ENCODE results near the gene IFT25.
"Not testable (repeated sequence)": the region's sequence is repeated elsewhere in the genome, so short reads cannot be mapped to it uniquely, and the experiment has no call there.

IFT25 gene

DNA sequence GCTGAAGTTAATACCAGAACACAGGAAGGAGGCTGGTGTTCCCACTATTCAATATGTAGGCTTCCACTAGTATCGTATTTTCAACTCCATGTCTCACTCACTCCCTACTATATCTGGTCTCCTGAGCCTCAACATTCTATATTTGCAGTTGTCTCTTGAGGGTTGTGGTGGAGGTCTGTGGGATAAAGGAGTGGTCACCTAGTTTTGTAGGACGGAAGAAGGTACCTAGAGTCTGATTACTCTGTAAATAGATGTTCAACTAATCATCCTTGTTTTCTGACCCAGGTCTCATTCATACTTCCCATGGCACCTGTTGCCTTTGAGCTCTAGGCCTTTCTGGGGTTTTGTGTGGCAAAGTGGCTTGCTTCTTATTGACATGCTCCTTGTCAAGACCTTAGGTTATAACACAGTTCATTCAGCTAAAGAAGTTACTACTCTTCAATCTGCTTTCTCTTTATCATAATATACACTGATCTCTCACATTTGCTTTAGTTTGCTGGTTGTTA, 18.1 kb downstream of the IFT25 start:
- DNase-seq = no peak

DNA sequence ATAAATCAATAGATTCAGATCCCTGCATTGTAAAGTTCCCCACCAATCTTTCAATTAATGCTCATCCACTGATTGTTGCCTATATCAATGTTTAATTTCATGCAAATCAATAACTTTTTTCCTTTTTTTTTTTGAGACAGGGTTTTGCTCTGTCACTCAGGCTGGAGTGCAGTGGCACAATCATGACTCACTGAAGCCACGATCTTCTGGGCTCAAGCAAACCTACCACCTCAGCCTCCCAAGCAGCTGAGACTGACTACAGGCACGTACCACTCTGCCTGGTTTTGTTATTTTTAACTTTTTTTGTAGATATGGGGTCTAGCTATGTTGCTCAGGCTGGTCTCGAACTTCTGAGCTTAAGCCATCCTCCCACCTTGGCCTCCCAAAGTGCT, 25.8 kb downstream of the IFT25 start:
- no peak for DNase-seq

DNA sequence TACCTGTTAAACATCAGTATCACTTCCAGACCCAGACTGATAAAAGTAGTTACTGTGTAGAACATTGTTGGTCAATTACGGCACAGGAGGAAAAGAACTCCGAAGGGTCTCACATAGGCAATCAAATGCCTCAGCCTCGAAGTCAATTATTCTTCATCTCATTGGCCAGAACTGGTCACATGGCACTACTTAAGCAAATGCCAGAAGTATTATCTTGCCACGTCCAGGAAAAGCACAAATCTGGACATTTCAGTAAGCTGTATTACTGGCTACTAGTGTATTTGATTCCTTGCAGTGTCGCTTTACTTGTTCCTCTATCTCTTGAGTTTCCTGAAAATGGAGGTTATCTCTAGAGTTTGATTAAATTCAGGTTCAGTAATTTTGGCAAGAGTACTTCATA, 27.2 kb downstream of the IFT25 start:
- no peak for DNase-seq

DNA sequence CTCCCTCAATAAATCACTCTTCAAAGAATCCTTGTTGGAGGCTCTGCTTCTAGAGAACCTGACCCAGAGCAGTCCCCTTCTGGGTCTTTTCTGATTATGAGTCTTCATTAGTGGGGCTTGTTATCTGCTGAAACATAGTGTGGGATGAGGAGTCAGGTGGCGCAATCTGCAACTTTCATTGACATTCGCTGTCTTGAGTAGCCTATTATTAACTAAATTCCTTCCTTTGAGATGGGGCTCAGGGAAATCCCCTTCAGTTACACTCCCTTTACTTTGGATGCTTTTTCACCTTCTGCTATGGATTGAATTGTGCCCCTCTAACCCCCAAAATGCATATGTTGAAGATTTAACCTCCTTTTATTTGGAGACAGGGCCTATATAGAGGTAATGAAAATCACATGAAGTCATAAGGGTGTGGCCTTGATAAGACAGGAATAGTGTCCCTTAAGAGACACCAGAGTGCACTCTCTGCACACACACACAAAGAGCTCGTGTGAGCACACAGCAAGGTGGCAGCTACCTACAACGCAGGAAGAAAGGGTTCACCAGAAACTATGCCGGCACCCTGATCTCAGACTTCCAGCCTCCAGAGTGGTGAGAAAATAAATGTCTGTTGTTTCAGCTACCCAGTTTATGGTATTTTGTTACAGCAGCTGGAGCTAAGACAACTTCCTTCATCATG, 32.0 kb downstream of the IFT25 start:
- no peak for DNase-seq

DNA sequence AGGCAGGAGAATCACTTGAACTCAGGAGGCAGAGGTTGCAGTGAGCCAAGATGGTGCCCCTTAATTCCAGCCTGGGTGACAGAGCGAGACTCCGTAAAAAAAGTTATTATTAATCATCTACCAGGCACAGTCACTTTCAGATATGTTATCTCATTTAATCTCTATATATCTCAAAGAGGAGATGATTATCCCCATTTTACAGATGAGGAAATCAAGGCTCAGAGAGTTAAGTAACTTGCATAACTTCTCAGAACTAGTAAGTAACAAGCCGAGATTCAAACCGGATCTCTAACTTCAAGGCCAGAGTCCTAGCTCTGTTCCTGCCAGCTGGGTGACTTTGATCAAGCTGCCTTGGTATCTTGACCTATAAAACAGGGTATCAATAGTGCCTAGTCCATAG, 34.1 kb downstream of the IFT25 start:
- DNase-seq = no peak

DNA sequence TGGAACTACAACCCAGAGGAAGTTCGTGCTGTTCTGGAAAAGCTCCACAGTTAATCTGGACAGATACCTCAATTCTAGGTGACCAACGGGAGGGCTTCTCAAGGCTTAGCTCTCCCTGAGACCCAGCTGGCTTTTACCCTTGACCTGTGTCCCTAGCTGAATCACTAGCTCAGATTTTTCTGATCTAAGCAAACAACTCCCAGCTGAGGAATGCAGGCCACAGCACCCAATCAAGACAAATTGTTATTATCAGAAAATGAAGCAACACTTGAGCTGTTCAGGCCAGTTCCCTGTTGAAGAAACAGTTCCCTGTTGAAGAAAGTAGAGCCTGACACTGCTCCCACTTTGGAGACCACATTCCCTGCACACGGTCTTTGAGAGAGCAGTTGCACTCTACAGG, 35.6 kb downstream of the IFT25 start:
- DNase-seq = no peak

DNA sequence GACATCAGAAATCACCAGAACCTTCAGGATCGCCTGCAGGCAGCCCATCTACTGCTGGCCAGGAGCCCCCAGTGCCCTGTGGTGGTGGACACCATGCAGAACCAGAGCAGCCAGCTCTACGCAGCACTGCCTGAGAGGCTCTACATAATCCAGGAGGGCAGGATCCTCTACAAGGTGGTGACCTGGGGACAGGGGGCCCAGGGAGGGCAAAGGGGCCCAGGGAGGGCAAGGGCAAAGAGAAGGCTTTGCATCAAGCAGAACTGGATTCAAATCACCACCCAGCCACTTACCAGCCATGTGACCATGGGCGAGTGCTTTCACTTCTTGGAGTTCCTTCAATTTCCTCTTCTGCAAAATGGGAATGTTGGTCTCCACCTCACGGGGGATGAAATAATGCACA, 39.4 kb downstream of the IFT25 start:
- DNase-seq = no peak

DNA sequence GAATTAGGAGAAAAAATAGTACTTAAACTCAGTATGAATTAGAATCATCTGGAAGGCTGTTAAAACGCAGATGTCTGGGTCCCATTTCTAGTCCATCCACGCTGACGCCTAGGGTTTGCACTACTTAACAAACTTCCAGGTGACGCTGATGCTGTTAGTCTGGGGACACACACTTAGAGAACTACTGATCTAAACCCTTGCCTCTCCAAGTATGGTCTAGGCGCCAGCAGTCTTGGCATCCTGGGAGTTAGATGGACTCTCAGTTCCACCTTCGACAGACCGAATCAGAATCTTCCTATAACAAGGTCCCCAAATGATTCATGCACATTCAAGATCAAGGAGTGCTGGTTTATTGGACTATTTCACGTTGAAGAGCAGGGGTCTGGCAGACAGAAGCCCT, 40.0 kb downstream of the IFT25 start:
- no peak for DNase-seq

DNA sequence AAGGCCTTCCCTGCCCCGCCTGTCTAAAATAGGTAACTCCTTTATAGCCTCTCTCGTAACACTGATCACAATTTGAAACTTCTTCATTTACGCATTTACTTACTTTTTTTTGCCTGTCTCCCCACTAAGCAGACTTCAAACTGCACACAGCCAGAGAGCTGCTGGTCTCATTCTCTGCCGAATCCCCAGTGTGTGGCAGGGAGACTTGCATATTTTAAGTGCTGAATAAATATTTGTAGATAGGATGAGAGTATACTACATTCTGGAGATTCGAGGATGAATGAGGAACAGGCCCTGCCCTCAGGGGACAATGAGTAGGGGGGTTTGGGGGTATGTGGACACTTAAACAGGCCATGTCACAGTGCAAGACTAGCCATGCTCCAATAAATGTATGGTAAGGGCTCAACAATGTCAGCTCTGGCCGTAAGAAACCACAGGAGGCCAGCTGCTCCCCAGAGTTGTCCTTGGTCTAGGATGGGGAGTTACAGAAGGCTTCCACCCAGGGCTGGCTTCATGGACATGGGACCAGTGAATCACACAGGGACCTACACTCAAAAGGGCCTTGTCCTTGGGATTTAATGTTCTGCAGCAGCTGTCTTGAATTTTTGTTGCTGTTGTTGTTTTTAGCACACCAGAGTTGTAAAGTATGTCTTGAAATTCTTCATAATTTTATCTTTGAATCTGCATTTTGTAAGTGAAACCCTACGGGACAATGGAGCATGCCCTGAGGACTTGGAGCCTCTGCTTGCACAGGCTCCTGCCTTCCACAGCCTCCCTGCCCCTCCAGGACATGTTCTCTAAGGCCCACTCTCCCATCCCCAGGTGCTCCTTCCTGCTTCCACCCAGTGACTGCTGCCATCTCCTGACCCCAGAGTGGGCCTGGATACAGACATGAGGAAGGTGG, 43.0 kb downstream of the IFT25 start:
- DNase-seq = no peak

DNA sequence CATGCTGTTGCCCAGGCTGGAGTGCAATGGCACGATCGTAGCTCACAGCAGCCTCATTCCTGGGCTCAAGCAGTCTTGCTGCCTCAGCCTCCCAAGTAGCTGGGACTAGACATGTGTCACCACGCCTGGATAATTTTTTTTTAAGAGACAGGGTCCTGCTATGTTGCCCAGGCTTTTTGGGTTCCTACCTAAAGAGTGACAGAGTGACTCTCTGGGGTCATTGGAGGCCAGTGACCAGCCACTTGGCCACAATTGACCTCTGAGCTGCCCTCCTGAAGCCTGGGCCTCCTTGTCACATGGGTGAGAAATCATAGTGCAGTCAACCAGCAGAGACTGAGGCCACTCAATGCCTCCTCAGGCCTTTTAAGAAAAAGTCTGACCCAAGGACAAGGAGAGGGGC, 45.8 kb downstream of the IFT25 start:
- no peak for DNase-seq

DNA sequence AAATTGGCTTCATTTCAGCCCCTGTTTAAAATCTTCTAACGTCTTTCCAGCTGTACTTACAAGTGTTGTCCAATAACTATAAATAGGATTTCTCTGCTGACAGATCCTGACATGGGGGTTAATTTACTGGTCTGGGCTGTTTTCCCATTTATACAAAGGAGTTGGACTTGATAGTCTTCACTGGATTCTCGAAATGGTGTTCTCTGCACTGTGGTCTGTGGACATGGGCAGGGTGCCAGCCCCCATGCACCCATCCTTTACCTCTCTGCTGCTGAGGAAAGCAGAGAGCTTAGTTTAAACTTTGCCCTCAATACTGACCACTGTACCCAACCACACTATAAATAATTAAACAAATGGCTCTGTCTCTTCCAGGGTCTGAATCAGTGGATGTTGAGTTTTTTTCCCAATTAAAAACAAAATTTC, 46.3 kb downstream of the IFT25 start:
- DNase-seq = peak; percentile 93

DNA sequence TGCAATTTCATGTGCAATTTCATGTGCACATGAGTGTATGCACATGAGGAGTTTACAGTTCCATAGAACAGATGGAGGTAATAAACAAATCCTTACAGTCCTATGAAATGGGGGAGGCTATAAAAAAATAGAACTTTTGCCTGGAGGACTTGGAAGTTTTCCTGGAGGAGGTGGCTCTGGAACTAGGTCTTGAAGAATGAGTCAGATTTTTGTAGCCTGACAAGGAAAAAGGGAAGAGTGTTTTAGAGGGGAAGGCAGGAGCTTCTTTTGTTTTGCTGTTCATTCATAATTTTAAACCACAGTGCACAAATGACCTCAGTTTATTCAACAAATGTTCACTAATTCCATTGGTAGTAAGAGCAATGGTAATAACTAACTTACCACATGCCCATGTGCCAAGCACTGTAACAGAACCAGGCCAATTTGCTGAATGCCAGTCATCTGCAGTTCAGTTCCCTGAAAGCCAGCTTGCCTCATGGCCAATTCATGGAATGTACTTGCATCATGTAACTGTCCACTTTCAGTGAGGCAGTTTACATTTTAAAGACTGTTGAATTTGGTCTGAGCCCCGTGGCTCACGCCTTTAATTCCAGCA, 48.8 kb downstream of the IFT25 start:
- peak; percentile 68 for DNase-seq

DNA sequence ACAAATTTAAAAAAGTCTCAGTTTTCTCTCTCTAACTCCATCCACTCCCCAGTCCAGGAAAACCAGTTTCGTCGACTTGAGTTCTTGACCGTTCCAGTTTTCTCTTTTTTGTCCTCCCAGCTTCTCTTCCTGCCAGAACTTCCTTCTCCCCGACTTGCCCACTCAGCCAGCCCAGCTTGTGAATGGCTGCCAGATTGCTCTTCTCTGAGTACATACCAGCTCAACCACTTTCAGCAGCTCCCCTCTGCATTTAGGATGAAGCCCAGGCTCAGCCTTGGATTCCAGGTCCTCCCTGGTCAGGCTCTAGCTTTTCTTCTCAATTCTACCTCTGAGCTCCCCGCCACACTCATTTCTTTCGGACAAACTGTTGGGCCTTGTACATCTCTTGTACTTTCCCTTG, 50.1 kb downstream of the IFT25 start:
- DNase-seq = no peak

DNA sequence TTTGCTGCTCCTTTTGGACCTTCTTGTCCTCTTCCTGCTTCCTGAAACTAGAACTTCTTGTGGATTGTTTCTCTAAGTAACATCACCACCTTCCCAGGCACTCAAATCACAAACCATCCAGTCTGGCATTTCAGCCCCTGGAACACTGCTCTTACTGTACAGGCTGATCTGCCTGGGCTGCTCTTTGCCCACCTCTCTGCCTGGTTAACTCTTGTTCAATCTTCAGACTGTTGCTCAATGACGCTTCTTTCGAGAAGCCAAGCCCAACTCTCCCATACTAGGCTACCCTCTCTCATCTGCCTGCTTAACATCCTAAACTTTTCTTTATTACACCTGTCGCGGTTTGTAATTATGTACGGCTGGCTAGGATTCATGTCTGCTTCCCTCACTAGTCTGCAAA, 50.9 kb downstream of the IFT25 start:
- DNase-seq = no peak

DNA sequence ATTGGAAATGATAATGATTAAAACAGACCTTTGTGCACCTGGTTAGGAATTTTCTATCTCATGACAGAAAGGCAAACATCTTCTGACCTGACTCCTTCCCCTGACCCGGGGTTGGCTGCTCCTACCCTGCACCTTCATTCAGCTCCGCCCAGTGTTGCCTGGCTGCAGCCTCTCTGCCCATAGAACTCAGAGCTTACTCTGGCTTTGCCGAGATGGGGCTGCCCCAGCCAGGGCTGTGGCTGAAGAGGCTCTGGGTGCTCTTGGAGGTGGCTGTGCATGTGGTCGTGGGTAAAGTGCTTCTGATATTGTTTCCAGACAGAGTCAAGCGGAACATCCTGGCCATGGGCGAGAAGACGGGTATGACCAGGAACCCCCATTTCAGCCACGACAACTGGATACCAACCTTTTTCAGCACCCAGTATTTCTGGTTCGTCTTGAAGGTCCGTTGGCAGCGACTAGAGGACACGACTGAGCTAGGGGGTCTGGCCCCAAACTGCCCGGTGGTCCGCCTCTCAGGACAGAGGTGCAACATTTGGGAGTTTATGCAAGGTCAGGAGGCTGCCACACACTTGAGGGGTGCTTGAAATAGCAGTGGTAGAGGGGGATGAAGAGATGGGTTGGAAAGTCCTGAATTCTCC, 51.4 kb downstream of the IFT25 start, which contains the start of gene DIO1:
DIO1 (plus strand) TSS at position 189 of the 638 bp plus-strand sequence; CDS start at position 213, 24 bp downstream.
- no peak for DNase-seq

DNA sequence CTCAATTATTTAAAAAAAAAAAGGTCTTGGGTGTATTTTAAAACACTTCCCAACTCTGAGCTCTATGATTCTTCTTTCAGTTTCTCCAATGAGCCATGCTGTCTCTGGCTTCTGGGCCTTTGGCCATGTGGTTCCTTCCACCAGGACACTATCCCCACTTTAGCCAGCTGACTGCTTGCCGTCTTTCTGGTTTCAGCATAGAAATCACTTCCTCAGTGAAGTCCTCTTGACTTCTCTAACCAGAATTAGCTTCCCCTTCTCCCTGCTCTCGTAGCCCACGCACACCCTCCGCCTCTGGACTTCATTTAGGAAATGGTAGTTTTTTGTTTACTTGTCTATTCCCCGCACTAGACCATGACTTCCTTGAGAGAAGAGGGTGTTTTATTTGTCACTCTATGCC, 52.6 kb downstream of the IFT25 start:
- no peak for DNase-seq

DNA sequence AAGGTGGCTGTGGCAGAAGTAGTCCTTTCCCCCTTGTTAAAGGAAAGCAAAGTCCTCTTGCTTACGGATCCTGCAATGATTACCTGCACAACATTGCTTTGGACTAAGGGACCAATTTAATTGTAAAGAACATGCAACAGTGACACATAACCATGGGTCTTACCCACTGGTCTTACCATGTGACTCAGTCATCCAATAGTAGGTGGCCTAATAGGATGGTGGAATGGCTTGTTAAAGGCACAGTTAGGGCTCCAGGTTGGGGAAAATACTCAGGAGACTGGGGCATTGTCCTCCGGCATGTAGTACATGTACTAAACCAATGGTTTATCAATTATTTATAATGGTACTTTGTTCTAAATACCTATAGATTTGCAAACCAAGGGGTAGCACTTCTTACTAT, 53.8 kb downstream of the IFT25 start:
- no peak for DNase-seq

DNA sequence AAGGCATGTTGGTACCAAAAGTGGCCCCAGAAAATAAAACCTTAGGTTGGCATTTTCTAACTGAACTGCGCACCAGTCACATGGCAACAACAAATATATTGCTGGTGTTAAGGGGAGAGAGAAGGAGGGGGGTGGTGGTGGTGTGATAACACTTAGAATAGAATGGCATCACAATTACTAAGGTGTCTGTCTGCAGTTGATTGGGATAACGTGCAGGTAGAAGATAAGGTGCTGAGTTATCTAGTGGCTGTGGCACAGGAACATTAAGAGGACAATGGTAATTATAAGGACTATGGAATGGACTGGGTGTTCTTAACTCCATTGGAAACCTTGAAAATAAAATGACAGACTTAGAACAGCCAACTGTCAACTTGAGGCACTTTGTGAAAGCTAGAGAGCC, 54.5 kb downstream of the IFT25 start:
- no peak for DNase-seq

DNA sequence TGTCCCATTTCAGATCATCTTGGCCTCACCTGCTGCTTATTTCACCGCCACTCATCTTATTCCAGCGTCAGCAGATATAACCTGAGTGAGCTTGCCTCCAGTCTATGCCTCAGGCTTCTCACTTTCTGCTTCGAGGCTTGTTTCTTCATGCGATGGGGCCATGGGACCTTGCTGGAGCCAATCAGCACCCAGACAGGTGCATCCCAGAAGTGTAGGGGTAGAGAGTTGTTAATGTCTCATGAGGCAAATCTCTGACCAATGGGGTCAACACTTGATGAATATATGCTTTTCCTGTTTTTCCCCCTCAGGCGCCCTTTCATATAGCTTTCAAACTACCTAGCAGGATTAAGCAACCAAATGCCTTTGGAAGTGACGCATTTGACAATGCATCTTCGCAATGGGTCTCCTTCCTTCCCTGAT, 55.0 kb downstream of the IFT25 start:
- no peak for DNase-seq

DNA sequence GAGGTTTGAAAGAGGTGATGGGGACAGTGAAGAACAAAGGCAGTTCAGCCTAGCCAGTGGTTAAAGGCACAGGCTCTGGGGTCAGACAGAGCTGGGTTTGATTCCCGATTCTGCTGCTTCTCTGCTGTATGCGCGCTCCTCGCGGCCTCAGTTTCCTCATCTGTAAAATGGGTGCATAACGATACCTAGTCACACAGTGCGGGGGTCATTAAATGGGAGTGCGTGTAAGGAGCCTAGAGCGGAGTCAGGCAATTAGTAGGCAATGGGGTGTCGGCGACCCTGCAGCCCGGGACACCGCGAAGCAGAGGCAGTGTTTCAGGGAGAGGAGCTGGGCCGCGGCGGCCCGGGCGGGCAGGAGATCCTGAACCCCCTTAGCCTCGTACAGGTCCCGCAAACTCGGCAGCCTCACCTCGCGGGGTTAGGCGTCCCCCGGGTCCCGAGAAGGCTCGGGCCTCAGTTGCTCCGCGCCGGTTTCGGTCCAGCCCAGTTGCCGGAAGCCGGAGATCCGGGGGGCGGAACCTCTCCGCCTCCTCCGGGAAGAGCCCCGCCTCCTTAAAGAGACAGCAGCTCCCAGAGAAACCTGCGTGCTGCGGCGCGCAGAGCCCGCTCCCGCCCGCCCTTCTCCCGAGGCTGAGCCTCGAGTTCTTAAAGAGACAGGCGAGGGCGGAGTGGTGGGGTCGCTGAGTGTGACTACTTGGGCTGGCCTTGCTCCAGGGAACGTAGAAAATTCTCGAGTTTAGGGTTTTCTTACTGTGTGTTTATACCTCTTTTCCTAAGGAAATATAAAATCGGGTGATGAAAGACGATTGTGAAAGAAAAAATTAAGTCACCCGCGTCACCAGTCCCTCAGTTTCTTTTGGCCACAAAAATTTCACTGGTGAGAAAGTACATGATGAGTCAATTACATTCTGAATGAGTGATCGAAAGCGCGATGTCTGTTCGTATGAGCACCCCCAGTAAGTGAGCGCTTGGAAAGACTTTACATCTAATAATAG, 55.9 kb downstream of the IFT25 start, which contains the start of gene YIPF1:
YIPF1 (minus strand) TSS at position 494 of the 995 bp plus-strand sequence. CDS start 860 bp downstream, outside the sequence.
- DNase-seq = peak; percentile 80

DNA sequence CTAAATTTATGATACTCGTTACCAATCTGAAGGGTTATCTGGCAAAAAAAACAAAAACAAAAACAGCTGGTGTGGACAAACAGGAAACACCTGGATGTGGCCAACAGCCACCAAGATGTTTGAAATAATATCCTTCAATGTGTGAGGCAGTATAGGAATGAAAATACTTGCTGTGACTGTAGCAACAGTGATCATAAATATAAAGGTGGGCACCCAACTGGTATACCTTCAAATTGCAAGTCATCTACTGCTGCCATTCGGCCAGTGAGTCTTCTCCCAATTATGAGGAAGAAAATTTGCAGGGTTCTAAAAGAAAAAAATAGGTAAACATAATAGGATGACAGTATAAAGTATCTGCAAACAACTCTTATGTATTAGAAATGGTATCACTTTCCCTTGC, 56.8 kb downstream of the IFT25 start:
- DNase-seq = no peak

DNA sequence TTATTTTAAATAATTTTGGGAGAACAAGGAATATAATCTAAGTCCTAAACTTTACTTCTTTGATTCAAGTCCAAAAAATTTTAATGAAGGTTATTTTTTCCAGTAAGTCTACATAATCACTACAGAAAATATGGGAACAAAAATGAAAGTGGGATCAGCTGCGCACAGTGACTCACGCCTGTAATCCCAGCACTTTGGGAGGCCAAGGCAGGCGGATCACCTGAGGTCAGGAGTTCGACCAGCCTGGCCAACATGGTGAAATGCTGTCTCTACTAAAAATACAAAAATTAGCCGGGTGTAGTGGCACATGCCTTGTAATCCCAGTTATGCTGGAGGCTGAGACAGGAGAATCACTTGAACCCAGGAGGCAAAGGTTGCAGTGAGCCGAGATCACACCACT, 61.9 kb downstream of the IFT25 start:
- DNase-seq = not testable (repeated sequence)
